Renal cortex interstitium (tissue), 11 donors: ENCODE results near the gene GRWD1. TPM values are rescaled to one million over a fixed set of nuclear protein-coding genes. Genes with fewer than 3 reads are reported as not detected.

ENCODE experiments used
- DNase-seq, 11 donors: peaks; one replicate each; pipeline ENCODE4 v3.0.0-alpha.2; 2013; ENCODE audit warnings: low read depth in 9 of 11, low spot score in 4 of 11; ENCODE audit errors: extremely low read depth in 1 of 11
- polyA plus RNA-seq, 3 donors: library from polyadenylated mRNA; unstranded; fragments of 120-200 nt; gene quantifications; one replicate each; pipeline ENCODE4 v1.2.1, GENCODE V29; 2013; ENCODE audit not compliant: insufficient read length in 3 of 3

Gene GRWD1
- polyA plus RNA-seq, 3 donors = 21.7 to 34.6 (median 24.7) TPM

GRCh38 chr19:48450441-48450840 is 4.7 kb downstream of the GRWD1 start:
- DNase-seq = no peak

DNA sequence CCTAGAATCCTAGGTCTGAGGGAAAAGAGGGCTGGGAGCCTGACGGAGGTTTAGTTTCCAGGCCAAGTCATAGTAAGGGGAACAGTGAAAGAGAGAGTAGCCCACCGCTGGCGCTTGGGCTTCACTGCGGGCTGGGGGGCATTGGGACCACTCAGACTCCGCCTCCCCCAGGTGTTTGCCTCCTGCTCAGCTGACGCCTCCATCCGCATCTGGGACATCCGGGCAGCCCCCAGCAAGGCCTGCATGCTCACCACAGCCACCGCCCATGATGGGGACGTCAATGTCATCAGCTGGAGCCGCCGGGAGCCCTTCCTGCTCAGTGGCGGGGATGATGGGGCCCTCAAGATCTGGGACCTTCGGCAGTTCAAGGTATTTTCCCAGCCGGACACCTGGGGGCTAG is 5.1 kb downstream of the GRWD1 start:
- no peak for DNase-seq

- DNase-seq = no peak
These were observed 5.8 kb downstream of the GRWD1 start for GRCh38 chr19:48451624-48452023.

GRCh38 chr19:48452289-48453190 is 6.8 kb downstream of the GRWD1 start:
- DNase-seq = no peak

DNA sequence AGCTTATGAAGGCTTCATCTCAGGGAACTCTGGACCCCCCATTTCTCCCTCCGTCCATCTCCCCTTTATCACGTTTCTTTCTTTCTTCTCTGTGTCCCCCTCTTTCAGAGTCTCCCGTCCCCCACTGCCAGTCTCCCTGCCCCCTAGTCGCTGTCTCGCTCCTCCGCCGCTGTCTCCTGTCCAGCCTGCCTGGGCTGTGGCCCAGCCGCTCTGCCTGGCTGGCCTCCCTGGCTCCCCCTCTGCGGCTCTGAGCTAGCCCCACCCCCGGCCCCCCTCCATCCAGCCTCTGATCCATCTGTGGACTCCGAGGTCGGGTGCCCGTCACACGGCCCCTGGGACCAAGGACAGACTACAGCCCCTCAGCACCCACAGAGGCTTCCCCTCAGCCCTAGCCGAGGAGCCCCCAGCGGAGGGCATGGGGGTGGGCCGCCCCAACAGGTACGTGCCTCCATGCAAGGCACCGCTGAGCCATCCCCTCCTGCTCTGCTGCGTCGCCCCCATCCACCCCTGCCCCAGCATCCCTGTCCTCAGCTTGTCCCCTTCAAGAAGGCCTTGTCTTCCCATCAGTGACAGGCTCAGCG is 8.5 kb downstream of the GRWD1 start:
- DNase-seq = no peak

DNA sequence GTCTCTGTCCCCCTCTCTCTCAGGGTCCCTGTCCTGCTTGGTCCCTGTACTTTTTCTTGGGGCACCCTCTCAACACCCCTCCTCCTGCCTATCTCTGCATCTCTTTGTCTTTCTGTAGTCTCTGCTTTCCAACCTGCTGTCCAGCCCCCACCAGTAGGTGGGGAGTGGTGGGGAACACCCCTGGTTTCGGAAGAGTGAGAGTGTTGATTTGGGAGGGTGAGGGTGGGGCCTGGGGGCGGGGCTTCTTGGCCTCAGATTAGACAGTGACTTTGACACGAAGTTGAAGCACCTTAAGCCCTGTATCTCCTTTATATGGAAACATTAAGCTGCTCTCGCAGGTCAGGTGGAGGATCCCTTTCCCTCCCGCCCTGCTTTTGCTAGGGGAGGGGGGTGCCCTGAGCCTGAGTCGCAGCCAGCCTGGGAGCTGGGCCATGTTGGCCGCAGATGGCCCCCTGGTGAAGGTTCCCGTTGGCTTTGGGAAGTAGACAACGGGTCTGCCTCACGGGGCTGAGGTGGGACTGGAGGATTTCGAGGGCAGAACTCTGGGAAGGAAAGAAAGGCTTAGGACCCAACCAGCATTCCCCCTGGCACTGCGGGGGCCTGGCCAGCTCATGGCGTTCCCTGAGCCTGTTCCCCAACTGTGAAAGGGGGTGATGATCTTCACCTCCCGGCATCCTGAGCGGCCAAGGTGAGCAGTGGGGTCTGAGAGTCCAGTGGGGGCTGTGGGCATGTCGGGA is 9.6 kb downstream of the GRWD1 start, which contains the start of gene KCNJ14:
TSS of gene KCNJ14 (plus strand) at position 404 of the 737 bp plus-strand sequence. CDS start 6,151 bp downstream, outside the sequence.
- DNase-seq = no peak

GRCh38 chr19:48455908-48456562 is 10.3 kb downstream of the GRWD1 start:
- DNase-seq = no peak

DNA sequence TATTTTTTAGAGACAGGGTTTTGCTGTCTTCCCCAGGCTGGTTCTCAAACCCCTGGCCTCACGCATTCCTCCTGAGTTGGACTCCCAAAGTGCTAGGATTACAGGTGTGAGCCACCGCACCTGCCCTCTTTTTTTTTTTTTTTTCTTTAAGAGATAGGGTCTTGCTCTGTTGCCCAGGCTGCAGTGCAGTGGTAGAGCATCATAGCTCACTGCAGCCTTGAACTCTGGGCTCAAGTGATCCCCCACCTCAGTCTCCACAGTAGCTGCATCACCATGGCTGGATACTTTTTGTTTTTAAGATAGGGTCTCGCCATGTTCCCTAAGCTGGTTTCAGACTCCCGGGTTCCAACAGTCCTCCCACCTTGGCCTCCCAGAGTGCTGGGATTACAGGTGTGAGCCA is 11.1 kb downstream of the GRWD1 start:
- no peak for DNase-seq

GRCh38 chr19:48458016-48458415 is 12.2 kb downstream of the GRWD1 start:
- no peak for DNase-seq

DNA sequence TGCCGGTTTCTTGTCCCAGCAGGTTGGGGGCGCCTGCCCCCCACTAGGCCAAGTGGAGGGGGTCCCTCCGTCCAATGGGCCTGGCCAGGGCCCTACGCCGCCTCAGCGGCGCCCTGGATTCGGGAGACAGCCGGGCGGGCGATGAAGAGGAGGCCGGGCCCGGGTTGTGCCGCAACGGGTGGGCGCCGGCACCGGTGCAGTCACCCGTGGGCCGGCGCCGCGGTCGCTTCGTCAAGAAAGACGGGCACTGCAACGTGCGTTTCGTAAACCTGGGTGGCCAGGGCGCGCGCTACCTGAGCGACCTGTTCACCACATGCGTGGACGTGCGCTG is 15.8 kb downstream of the GRWD1 start:
- DNase-seq = no peak

DNA sequence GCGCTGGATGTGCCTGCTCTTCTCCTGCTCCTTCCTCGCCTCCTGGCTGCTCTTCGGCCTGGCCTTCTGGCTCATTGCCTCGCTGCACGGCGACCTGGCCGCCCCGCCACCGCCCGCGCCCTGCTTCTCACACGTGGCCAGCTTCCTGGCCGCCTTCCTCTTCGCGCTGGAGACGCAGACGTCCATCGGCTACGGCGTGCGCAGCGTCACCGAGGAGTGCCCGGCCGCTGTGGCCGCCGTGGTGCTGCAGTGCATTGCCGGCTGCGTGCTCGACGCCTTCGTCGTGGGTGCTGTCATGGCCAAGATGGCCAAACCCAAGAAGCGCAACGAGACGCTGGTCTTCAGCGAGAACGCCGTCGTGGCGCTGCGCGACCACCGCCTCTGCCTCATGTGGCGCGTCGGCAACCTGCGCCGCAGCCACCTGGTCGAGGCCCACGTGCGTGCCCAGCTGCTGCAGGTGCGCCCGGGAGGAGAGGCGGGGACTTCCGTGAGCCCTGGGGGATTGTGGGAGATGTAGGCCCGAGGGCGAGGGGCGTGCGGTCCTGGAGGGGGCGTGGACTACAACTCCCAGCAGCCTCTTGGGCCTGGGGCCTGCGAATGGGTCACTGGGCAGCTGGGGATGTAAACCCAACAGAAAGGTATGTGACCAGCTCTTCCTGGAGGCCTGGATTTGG is 16.3 kb downstream of the GRWD1 start:
- DNase-seq = no peak

DNA sequence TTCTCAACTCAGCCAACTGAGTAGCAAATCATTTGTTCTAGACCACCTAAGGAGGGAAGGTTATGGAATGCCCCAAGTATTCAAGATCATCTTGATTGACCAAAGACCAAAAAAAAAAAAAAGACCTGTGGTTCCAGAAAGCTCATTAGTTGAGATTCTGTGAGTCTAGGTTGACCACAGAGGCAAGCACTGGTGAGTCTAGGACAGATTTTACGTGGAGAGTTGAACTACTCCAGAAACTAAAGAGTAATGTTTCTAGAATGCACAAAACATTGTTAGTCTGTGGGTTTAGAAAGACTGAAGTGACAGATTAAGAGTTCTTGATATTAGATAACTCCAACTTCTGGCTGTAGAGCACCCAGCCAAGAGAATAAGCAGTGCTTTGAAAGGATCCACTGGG is 19.4 kb downstream of the GRWD1 start:
- no peak for DNase-seq

DNA sequence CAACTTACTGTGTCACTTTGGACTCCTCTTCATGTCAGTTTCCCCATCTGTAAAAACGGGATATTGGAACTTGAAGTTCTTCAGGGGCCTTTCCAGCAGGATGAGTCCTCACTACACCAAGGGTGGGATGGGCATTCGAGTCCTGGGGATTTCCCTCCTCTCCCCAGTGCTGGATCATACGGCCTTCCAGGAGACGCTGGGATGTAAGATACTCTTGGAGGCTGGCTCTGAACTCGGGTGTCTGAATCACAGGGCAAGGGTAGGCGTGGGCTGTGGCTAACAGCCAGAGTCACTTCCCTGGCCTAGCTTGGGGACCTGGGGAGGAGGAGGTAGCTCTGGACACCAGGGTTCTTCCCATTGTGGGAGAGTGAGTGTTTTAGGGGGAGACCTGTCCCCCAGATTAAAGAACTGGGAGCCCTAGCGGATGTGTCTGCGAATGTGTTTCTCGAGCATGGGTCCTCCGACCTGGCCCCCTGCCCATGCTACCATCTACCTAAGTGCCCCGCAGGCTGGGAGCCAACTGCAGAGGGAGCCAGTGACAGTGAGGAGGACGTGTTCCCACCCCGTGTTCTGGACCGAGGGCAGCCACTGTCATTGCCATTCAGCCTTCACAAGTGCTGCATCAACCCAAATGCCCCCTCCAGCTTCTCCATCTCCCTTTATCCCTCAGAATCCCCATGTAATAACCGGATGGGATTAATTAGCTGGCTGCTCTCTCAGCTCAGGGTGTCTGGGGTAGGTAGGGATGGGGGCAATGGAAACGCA is 21.0 kb downstream of the GRWD1 start:
- DNase-seq = no peak

DNA sequence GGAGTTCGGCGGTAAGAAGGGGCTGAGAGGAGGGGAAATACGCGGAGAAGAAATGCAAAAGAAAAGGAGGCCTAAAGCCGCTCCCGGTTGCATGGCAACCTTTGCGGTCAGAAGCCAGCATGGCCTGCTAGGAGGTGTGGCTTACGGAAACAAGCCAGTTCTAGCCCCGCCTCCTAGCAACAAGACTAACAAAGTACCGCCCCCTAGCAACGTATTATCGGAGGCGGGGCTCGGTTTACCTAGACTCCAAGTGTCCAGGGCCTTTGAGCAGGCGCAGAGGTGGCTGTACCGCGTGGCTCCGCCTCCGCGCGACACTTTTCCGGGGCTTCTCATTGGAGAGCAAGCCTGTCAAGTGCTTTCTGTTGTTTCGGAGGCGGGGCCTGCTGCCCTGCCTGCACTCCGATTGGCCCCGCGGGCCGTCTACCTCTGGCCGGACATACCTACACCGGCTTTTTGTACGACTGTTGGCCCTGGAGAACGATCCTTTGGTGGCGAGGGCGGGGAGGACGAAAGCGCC is 23.0 kb downstream of the GRWD1 start:
- DNase-seq = peak; percentile 99 to 100 (median 100)

DNA sequence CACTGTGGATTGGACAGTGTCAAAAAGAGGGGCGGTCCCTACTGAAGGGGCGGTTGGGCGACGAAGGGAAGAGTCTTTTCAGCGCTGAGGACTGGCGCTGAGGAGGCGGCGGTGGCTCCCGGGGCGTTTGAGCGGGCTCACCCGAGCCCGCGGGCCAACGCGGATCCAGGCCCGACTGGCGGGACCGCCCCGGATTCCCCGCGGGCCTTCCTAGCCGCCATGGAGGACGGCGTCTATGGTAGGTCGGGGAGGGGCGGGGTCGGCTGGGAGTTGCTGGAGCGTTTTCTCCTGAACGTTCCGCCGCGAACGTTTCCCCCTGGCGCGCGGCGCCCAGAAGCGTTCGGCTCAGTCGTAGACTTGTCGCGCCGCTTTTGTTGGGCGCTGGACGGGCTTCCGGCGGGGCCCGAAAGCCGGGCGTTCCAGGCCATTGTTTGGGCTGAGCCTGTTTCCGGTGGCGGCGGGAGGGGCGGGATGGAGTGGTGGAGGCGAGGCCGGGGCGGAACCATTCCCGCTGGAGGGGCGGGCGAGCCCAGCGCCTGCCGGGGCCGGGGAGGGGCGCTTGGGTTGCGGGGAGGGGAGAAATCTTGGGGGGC is 23.6 kb downstream of the GRWD1 start, which contains the start of gene CYTH2:
TSS of gene CYTH2 (plus strand) at position 81 of the 593 bp plus-strand sequence. CDS start at position 220, 139 bp downstream.
- DNase-seq = peak in 5 of 11 donors; percentile 56 to 72 (median 70)

DNA sequence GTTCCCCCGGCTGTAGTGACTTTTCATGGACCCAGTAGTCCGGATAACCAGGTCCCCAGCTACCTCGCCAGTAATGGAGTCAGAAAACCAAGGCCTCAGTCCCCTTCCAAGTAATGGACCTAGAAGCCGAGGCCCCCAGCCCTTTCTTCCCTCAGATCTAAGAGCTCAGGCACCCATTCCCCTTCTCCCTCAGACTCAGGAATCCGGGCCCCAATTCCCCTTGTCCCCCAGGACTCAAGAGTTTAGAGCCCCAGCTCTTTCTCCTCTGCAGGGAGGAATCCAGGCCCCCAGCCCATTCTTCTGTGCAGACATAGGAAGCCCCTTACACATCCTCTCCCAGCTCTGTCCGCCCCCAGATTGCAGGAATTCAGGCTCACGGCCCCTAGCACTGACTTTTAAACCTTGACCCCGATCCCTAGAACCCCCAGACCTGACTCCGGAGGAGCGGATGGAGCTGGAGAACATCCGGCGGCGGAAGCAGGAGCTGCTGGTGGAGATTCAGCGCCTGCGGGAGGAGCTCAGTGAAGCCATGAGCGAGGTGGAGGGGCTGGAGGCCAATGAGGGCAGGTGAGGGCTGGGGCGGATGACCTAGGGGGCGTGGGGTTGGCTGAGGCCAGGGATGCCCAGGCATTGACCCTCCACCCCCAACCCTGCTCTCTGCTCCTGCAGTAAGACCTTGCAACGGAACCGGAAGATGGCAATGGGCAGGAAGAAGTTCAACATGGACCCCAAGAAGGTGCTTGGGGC is 24.3 kb downstream of the GRWD1 start:
- no peak for DNase-seq

DNA sequence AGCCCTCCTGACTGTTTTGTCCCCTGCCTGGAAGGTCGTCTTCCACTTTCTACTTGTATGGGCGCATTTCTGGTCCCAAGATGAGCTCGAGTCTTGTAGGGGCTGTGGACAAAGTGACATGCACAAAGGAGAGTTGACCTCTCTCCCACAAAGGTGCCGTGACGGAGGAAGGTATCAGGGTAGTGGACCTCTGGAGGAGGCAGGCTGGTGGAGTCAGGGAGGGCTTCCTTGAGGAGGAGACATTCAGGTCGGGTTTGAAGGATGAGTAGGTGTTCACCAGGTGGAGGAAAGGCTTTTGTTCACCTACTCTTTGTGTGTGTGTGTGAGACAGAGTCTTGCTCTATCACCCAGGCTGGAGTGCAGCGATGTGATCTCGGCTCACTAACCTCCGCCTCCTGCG is 25.1 kb downstream of the GRWD1 start:
- no peak for DNase-seq
